Caki2 (cell line): ENCODE results near the gene TBL1X. TPM values are rescaled to one million over a fixed set of nuclear protein-coding genes. Genes with fewer than 3 reads are reported as not detected.

Source experiments
- DNase-seq: peaks from one replicate; pipeline ENCODE4 v3.0.0-alpha.2; 2015; ENCODE audit warnings: low read depth
- in situ Hi-C: cut with HindIII; loops from 2 replicates; pipeline ENCODE4 v1.10.0; 2016; ENCODE audit warnings: low sequenced_read_pairs, low pct_unique_long_range_greater_than_20kb, mixed read lengths
- total RNA-seq: library from RNA; depleted of rRNA; stranded (reverse); fragments of >200 nt; shearing (Covaris generic); gene quantifications from 2 replicates; pipeline ENCODE4 v1.2.3, GENCODE V29; 2014; ENCODE audit warnings: low replicate concordance

TBL1X gene
- total RNA-seq, 1 experiment from 2014 or later = 10.6 TPM

- no peak for DNase-seq
- in situ Hi-C loops = no loop called here
Observed at GRCh38 chrX:9693307-9694001, 228.6 kb downstream of the TBL1X start.

DNA sequence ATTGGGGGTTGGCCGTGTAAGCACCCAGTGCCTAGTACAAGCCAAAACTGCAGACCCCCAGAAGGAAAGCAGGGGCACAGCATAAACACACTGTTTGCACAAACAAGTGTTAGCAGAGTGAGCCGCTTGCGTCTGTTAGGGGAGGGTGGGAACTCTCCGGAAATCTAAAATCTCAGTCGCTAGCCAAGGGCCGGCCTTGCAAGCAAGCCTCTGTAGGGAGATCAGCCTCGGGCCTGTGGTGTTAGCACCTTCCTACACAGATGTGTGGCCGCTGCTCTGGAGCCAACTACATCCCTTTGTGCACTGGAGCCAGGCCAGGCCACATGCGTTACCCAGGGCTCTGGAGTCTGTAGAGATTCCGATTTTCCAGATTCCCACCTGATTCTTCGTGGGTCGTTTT lies 233.7 kb downstream of the TBL1X start:
- in situ Hi-C loops = no loop called here

DNA sequence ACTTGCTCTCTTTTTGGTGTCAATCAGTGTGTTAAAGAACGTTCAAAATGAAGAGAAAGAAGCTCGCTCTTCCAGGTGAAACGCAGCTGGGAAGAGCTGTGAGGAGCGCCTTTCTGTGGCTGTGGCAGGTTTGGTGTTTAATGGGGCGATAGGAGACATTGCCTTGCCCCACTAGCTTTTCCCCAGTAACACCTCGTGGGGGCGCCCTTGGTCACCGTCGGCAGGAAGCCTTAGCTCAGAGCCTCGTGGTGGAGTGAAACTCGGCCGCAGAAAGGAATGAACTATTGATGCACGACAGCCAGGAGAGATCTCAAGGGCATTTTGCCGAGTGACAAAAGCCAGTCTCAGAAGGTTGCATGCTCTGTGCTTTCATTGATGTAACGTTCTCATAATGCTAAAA lies 235.7 kb downstream of the TBL1X start:
- in situ Hi-C loops = no loop called here
- no peak for DNase-seq

More for the DNA sequence above, 233.7 kb downstream of the TBL1X start:
- DNase-seq = no peak

- no peak for DNase-seq
- in situ Hi-C loops = no loop called here
Observed at GRCh38 chrX:9701790-9702189, 236.9 kb downstream of the TBL1X start.

GRCh38 chrX:9703406-9703805 lies 238.5 kb downstream of the TBL1X start:
- in situ Hi-C loops = no loop called here

GRCh38 chrX:9704876-9705465 lies 240.1 kb downstream of the TBL1X start:
- no peak for DNase-seq
- in situ Hi-C loops = no loop called here

More at GRCh38 chrX:9703406-9703805, 238.5 kb downstream of the TBL1X start:
- no peak for DNase-seq

- in situ Hi-C loops = no loop called here
Observed at GRCh38 chrX:9706421-9706820, 241.6 kb downstream of the TBL1X start.

GRCh38 chrX:9707306-9708033 lies 242.6 kb downstream of the TBL1X start:
- no peak for DNase-seq
- in situ Hi-C loops = no loop called here

More at GRCh38 chrX:9706421-9706820, 241.6 kb downstream of the TBL1X start:
- DNase-seq = no peak

DNA sequence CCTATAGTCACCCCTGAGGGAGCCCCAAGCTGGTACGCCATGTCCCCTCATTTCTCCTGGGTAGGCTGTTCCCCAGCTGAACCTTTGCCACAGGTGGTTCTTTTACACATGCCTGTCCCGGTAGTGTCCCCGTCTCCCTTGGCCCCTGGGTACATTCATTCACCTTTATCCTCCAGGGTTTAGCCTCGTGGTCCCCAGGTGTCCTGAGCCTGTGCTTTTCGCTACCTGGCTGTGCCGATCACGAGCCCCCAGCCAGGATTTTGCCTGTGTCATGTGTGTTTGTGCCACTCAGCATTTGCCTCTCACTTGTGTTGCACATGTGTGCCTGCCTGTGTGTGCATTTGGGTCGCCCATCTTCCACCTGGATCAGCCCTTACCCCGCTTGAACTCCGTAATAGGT lies 243.2 kb downstream of the TBL1X start:
- in situ Hi-C loops = no loop called here

GRCh38 chrX:9708923-9709553 lies 244.2 kb downstream of the TBL1X start:
- DNase-seq = peak; percentile 52
- in situ Hi-C loops = no loop called here

More for the DNA sequence above, 243.2 kb downstream of the TBL1X start:
- DNase-seq = no peak

DNA sequence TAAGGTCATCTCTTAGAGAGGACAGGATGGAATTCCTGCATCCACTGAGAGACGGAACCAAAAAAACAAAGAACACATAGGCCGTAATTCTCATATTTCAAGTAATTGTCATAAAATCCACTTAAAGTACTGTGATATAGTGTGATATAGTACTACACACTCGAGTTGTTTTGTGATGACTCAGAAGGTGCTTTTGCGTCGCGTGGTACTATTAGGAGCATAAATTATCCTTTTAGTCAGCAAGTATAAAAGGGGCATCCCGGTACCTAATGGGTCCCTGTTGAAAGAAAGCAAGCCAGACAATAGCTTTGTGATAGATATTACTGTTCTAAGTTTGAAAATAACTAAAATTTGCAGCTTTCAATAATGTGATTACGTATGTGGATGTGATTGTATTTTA lies 245.5 kb downstream of the TBL1X start:
- DNase-seq = no peak
- in situ Hi-C loops = no loop called here

DNA sequence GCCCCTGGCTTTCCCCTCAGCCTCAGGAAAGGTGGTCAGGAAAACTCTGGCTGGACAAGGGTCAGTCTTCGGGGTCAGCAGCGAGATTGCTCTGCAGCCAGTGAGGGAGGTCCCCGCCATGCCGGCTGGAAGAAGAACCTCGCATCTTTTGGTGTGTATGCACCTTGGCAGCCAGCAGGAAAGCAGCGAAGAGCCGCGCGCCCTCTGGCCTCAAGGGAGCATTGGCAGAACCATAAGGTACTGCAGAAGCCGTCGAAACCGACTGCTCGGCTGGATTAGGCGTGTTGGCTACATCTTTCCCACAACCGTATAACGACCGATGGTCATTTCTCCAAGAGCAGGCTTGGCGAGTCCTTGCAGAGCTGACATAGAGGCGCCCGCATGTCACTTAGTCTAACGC lies 252.5 kb downstream of the TBL1X start:
- no peak for DNase-seq
- in situ Hi-C loops = no loop called here

DNA sequence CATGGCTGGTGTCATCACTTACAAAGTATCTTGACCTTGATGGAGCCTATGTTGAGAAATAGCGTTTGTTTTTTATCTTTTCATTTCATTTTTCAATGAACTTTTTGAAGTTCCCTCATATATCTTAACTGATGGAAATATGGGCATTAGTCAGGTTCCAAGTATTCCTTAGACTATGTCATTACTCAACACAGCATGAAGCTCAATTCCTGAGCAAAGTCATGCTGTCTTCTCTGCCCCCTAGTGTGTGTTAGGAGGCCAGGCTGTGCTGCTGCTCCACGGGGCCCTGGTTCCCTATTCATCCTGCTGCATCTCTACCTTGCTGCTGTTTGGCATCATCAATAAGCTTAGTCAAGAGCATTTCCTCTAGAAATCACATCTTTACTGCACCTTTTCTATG lies 259.9 kb downstream of the TBL1X start:
- DNase-seq = no peak
- in situ Hi-C loops = no loop called here

GRCh38 chrX:9728261-9728660 lies 263.4 kb downstream of the TBL1X start:
- in situ Hi-C loops = no loop called here
- no peak for DNase-seq

DNA sequence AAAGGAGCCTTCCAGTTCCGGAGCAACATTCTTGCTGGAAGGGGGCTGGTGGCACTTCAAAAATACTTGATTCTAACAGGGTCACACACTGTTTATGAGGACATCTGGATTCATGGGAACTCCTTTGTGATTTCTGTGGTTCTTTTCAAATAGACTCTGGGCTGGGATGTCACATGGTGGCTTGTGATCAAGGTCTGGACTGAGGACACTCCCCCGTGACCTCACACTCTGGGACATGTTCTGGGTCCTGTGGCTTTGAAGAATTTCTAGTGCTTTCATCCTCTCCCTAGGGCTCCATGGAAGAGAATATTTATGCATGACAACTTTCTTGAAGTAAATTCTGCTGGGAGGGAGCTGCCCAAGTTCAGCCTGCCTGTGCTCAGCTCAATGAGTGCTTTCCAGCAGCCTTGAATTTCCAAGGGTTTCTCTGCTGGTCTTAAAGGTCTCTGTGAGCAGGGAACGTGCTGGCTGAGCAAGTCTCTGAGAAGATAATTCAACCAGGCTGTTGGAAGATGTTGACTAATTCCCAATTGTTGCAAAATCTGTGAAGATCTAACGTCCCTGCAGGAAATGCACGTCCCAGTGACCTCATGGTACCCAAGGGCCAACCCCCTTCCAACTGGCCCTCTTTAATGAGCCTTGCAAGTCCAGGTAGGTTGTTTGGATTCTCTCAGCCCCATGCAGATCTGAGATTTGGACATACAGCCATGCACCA lies 264.5 kb downstream of the TBL1X start:
- in situ Hi-C loops = no loop called here
- DNase-seq = no peak

DNA sequence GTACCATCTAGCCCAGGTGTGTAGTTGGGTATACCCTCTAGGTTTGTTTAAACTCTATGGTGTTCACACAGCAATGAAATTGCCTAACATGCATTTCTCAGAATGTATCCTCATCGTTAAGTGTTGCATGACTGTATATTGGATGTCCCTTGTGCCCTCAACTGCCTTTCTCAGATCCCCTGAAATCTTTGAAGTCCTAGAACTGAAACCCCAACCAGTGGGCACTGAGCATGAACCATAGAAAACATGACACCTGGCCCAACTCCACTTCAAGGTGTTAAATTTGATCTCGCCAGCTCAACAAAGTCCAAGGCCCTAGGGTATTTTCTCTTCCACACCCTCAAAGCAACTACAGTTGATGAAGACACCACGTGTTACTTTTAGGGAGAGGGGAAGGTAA lies 265.2 kb downstream of the TBL1X start:
- no peak for DNase-seq
- in situ Hi-C loops = no loop called here

DNA sequence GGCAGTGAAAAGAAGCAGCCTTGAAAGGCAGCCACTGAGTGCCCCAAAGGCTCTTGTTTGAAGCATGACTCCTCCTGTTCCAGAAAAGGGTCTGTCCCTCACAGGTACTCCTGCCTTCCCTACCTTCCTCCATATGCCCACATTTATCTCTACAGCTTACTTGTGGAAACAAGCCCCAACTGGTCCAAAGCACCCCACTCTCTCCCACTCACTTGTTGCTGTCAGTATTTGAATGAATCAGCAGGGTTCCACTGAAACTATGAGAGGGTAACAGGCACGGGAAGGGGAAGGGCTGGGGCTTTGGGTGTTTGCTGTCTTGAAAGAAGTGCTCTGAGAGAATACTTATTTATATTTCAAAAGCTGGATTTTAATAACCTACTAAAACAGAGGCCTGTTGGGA lies 265.9 kb downstream of the TBL1X start:
- in situ Hi-C loops = no loop called here
- DNase-seq = no peak

DNA sequence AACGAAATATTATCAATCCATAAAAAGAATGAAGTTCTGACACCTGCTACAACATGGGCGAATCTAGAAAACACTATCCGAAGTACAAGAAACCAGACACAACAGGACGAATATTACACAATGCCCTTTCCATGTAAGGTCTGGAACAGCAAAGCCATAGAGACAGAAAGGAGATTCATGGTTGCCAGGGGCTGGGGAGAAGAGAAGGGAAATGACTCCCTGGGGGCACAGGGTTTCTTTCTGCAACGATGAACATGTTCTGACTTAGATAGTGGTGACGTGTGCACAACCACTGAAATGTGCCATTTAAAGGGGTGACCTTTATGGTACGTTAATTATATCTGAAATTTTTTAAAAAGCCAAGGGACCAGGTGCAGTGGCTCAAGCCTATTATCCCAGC lies 272.5 kb downstream of the TBL1X start:
- no peak for DNase-seq
- in situ Hi-C loops = no loop called here
